GM18867 (cell line): ENCODE data around the gene TRERF1.

Source experiments
- ATAC-seq: cut with Tn5 transposase; IDR thresholded peaks from one replicate; pipeline ENCODE4 v1.9.1; 2021; ENCODE audit warnings: mild to moderate bottlenecking, moderate library complexity; ENCODE audit not compliant: unreplicated experiment

TRERF1 gene

GRCh38 chr6:42263165-42263728 is 188.5 kb downstream of the TRERF1 start:
- no peak for ATAC-seq

GRCh38 chr6:42260972-42261371 is 190.8 kb downstream of the TRERF1 start:
- ATAC-seq = no peak

- no peak for ATAC-seq
These were observed 191.3 kb downstream of the TRERF1 start for GRCh38 chr6:42260396-42260888.

- ATAC-seq = no peak
These were observed 191.8 kb downstream of the TRERF1 start for GRCh38 chr6:42259841-42260395.

GRCh38 chr6:42259286-42259685 is 192.4 kb downstream of the TRERF1 start:
- no peak for ATAC-seq

- ATAC-seq = no peak
These were observed 194.1 kb downstream of the TRERF1 start for GRCh38 chr6:42257614-42258013.

- ATAC-seq = no peak
These were observed 194.7 kb downstream of the TRERF1 start for GRCh38 chr6:42257063-42257462.

GRCh38 chr6:42255050-42255449 is 196.7 kb downstream of the TRERF1 start:
- no peak for ATAC-seq

GRCh38 chr6:42254505-42254904 is 197.2 kb downstream of the TRERF1 start:
- no peak for ATAC-seq

GRCh38 chr6:42251911-42252637 is 199.7 kb downstream of the TRERF1 start:
- ATAC-seq = no peak

- no peak for ATAC-seq
These were observed 200.2 kb downstream of the TRERF1 start for GRCh38 chr6:42251500-42251899.

GRCh38 chr6:42250274-42250931 is 201.3 kb downstream of the TRERF1 start:
- no peak for ATAC-seq

GRCh38 chr6:42249279-42249678 is 202.4 kb downstream of the TRERF1 start:
- no peak for ATAC-seq

- no peak for ATAC-seq
These were observed 208.7 kb downstream of the TRERF1 start for GRCh38 chr6:42243046-42243445.

GRCh38 chr6:42241915-42242314 is 209.8 kb downstream of the TRERF1 start:
- ATAC-seq = no peak

- no peak for ATAC-seq
These were observed 211.9 kb downstream of the TRERF1 start for GRCh38 chr6:42239736-42240375.

GRCh38 chr6:42239333-42239732 is 212.4 kb downstream of the TRERF1 start:
- no peak for ATAC-seq

GRCh38 chr6:42237857-42238256 is 213.9 kb downstream of the TRERF1 start:
- ATAC-seq = no peak

GRCh38 chr6:42236682-42237473 is 214.8 kb downstream of the TRERF1 start:
- no peak for ATAC-seq

- ATAC-seq = no peak
These were observed 215.7 kb downstream of the TRERF1 start for GRCh38 chr6:42236030-42236429.
